GM12891 (cell line): Measurements from ENCODE around the gene MDH1.

Experiments
- POLR2A ChIP-seq: IDR thresholded peaks from 2 replicates; pipeline ENCODE4 v1.6.1; 2011; ENCODE audit warnings: low read depth, low read length, control low read depth
- POLR2AphosphoS5 ChIP-seq: IDR thresholded peaks from 2 replicates; pipeline ENCODE4 v1.6.1; 2011; ENCODE audit warnings: low read depth, low read length, control low read depth
- POU2F2 ChIP-seq: IDR thresholded peaks from 2 replicates; pipeline ENCODE4 v1.6.1; 2011; ENCODE audit warnings: low read depth, mild to moderate bottlenecking, control low read depth, low read length, moderate library complexity
- SPI1 ChIP-seq: IDR thresholded peaks from 2 replicates; pipeline ENCODE4 v1.6.1; 2011; ENCODE audit warnings: low read depth, low read length, control low read depth
- TAF1 ChIP-seq: IDR thresholded peaks from 2 replicates; pipeline ENCODE4 v1.6.1; 2011; ENCODE audit warnings: low read depth, low read length, control low read depth

DNA sequence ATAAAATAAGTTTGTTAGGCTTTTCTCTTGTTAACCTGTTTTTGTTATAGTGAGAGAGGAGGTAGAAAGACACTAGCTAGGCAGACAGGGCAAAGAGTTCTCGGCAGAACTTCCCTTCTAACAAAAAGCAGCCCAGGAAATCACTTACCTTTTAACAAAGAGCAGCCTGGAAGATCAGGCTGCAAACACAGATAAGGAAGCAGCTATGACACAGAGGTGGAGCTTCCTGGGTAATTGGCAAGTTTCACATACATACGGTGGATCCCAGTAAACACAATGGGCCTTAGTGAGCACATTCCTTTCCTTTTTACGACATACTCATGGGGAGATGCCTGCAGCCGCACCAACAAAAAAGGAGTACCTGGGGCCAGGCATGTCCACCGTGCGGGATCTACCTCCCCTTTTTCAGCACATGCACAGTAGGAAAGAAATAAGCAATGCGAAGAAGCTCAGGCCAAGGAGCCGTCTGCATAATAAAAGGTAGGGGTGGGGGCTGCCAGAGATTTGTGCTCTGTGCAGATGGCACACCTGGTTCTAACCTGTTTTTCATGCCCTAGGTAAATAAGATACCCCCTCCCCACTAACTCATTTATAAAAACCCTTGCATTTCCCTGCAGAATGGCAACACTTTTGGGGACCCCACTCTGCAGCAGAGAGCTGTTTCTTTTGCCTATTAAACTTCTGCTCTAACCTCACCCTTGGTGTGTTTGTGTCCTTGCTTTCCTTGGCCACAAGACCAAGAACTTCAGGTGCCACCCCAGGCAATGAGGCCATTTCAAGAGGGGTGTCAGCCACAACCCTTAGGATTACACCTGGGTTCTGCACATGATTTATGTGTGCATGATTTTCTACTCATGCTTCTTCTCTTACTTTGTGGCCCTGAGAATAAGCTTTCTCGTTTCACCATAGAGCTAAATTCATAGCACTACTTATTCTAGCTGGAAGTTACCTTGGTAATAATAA lies 26.5 kb downstream of the MDH1 start:
- no peak for TF ChIP-seq TAF1
- TF ChIP-seq POLR2AphosphoS5: no peak
- no peak for TF ChIP-seq POLR2A
- no peak for TF ChIP-seq POU2F2
- no peak for TF ChIP-seq SPI1
